HepG2 (cell line): ENCODE results near the gene GRB10. TPM values are rescaled to one million over a fixed set of nuclear protein-coding genes. Genes with fewer than 3 reads are reported as not detected.

Source experiments
- ATAC-seq: fragments of 200-7000 bp; cut with Tn5 transposase; 3 replicates; pipeline ENCODE4 v1.9.1; 2020; ENCODE audit warnings: mild to moderate bottlenecking, moderate library complexity
- BruUV-seq: library from RNA; stranded (reverse); fragments of 400-500 nt; replicated peaks from 2 replicates; lab custom pipeline; 2021; lab: Mats Ljungman, UMichigan
- CTCF ChIA-PET: fragments of 300-600 bp; formaldehyde crosslinking; extraction: SDS; loops from one replicate; lab custom pipeline; 2021; ENCODE audit warnings: low total read pairs, inconsistent platforms, low intra/inter-chr PET ratio; lab: Yijun Ruan, JAX
- POLR2A ChIA-PET: fragments of 350-600 bp; sonication (Branson Sonifier 250); formaldehyde crosslinking; loops from one replicate; lab custom pipeline; 2020; ENCODE audit warnings: antibody characterized with exemption, inconsistent platforms; lab: Yijun Ruan, JAX
- DNase-seq: peaks from one replicate; pipeline ENCODE4 v3.0.0-alpha.2; 2015; ENCODE audit warnings: low spot score
- FAIRE-seq: peaks from 3 replicates; lab custom pipeline; 2011; peaks lifted over from hg19 to GRCh38; lab: Jason Lieb, UNC
- H2AFZ ChIP-seq: one replicate; pipeline ENCODE4 v1.6.1; 2011; ENCODE audit warnings: low read length, inconsistent platforms
- H3K27ac ChIP-seq: fragments of 300-600 bp; 3 replicates; pipeline ENCODE4 v1.8.0; 2011; ENCODE audit warnings: mixed run types, mild to moderate bottlenecking, mixed read lengths, low read length, inconsistent platforms; ENCODE audit not compliant: insufficient read depth; ENCODE audit errors: extremely low read length
- H3K27me3 ChIP-seq, 2 experiments: fragments of 200-600 bp in 1 of 2; 2 replicates in 1 of 2; 3 replicates in 1 of 2; pipeline versions ENCODE4 v1.6.0 to v1.8.0; 2011; ENCODE audit warnings: low read length in 2 of 2, mild to moderate bottlenecking in 2 of 2, moderate library complexity in 2 of 2, inconsistent platforms in 1 of 2; ENCODE audit not compliant: insufficient read depth in 2 of 2, control insufficient read depth in 1 of 2
- H3K36me3 ChIP-seq, 2 experiments: fragments of 200-600 bp in 1 of 2; replicated peaks in 1 of 2; 2 replicates in 1 of 2; 3 replicates in 1 of 2; pipeline versions ENCODE4 v1.5.1 to v1.8.0; 2011; ENCODE audit warnings: low read length in 2 of 2, inconsistent platforms in 1 of 2; ENCODE audit not compliant: insufficient read depth in 2 of 2, control insufficient read depth in 1 of 2
- H3K4me1 ChIP-seq: 2 replicates; pipeline ENCODE4 v1.5.1; 2012; ENCODE audit warnings: low read length, inconsistent platforms; ENCODE audit not compliant: insufficient read depth
- H3K4me2 ChIP-seq: 2 replicates; pipeline ENCODE4 v1.6.0; 2011; ENCODE audit warnings: low read depth, low read length, inconsistent platforms
- H3K4me3 ChIP-seq, 3 experiments: fragments of 200-600 bp in 1 of 3; sonication (generic), shearing (Covaris generic) in 1 of 3; replicated peaks in 1 of 3; 2 replicates each; pipeline ENCODE4 v1.5.1; 2011 to 2016; ENCODE audit warnings: low read length in 3 of 3, inconsistent platforms in 2 of 3, low read depth in 2 of 3, mild to moderate bottlenecking in 2 of 3, control low read depth in 1 of 3, mixed read lengths in 1 of 3; ENCODE audit not compliant: insufficient read depth in 1 of 3
- H3K79me2 ChIP-seq: one replicate; pipeline ENCODE4 v1.6.1; 2011; ENCODE audit warnings: low read length, inconsistent platforms; ENCODE audit not compliant: insufficient read depth
- H3K9ac ChIP-seq: 2 replicates; pipeline ENCODE4 v1.6.0; 2011; ENCODE audit warnings: mild to moderate bottlenecking, low read depth, low read length, inconsistent platforms; ENCODE audit not compliant: insufficient read depth
- H3K9me3 ChIP-seq: 2 replicates; pipeline ENCODE4 v1.5.1; 2012; ENCODE audit warnings: mild to moderate bottlenecking, low read length
- H4K20me1 ChIP-seq: 2 replicates; pipeline ENCODE4 v1.6.0; 2011; ENCODE audit warnings: inconsistent platforms, mild to moderate bottlenecking, low read length, moderate library complexity; ENCODE audit not compliant: insufficient read depth
- ELK4 ChIP-seq: sonication (generic); formaldehyde crosslinking; IDR thresholded peaks from 2 replicates; pipeline ENCODE4 v1.9.0; 2021; ENCODE audit warnings: missing genetic modification reagents, borderline replicate concordance
- RBM39 ChIP-seq: fragments of 200-400 bp; formaldehyde crosslinking; IDR thresholded peaks from one replicate; pipeline ENCODE4 v1.6.1; 2018; ENCODE audit warnings: antibody characterized with exemption, mild to moderate bottlenecking, low read depth, low read length; ENCODE audit not compliant: poor library complexity, severe bottlenecking
- ZFP36 ChIP-seq: fragments of 150-350 bp; IDR thresholded peaks from 2 replicates; pipeline ENCODE4 v1.6.1; 2018; ENCODE audit warnings: borderline replicate concordance, low read length, low read depth; ENCODE audit not compliant: partially characterized antibody
- ZNF512 ChIP-seq: sonication (generic); formaldehyde crosslinking; IDR thresholded peaks from 2 replicates; pipeline ENCODE4 v1.4.0; 2020; ENCODE audit warnings: mild to moderate bottlenecking, missing genetic modification reagents
- ZNF766 ChIP-seq: sonication (generic); formaldehyde crosslinking; IDR thresholded peaks from 2 replicates; pipeline ENCODE4 v1.5.0; 2020; ENCODE audit warnings: missing genetic modification reagents, borderline replicate concordance
- WGBS: methylation state at CpG from one replicate; pipeline ENCODE4 v1.1.6; 2017; ENCODE audit warnings: low lambda C conversion rate; 5-methylcytosine and 5-hydroxymethylcytosine counted together
- in situ Hi-C: cut with HindIII; loops from 2 replicates; pipeline ENCODE4 v1.10.0; 2017; ENCODE audit warnings: low pct_unique_long_range_greater_than_20kb; ENCODE audit not compliant: extremely low pct_ligation_motif_present
- intact Hi-C: fragments of 100-400 bp; cut with micrococcal nuclease; formaldehyde crosslinking; loops from one replicate; pipeline ENCODE4 v1.10.0; 2022; ENCODE audit not compliant: unreplicated experiment
- polyA plus RNA-seq, 8 experiments: library from polyadenylated mRNA; depleted of rRNA in 3 of 8; stranded (reverse) in 7 of 8; unstranded in 1 of 8; fragments of >200 nt; fragmentation: Illumina TruSeq in 4 of 8; extraction: Trizol in 4 of 8; gene quantifications; 2 replicates each; pipeline versions ENCODE4 v1.2.1 to v1.2.3, GENCODE V29; 2011 to 2016; ENCODE audit warnings: low read depth in 4 of 8, missing spikeins in 1 of 8, mixed read lengths in 1 of 8; ENCODE audit not compliant: insufficient read depth in 1 of 8
- total RNA-seq, 5 experiments: library from RNA; depleted of rRNA; stranded (reverse); fragments of >200 nt; fragmentation: Illumina TruSeq; extraction: Trizol; gene quantifications; 2 replicates each; pipeline ENCODE4 v1.2.3, GENCODE V29; 2016; ENCODE audit warnings: low read depth in 1 of 5

GRB10 gene
- total and polyA plus RNA-seq, 2 of the 13 experiments (the other 11 are each of a cell fraction or from before 2014, with no cell fraction given), result 4.0 to 6.8 TPM

- TF ChIP-seq ZNF766 (CRISPR knock-in tag) (no peak), ZFP36 (no peak), ELK4 (no peak), RBM39 (no peak), ZNF512 (no peak)
- Histone ChIP-seq H4K20me1 (no peaks in the 10 kb centered on the region), H3K9ac (no peak overlapping the region), H3K4me1 (peaks cover 47% of the 10 kb centered on the region), H3K79me2 (no peaks in the 10 kb centered on the region), H3K27ac (no peak overlapping the region), H3K4me2 (peak overlapping the region; percentile 46; the same call in 1 of the 2 replicates), H3K4me3 (no peak overlapping the region), H3K27me3 (no peaks in the 10 kb centered on the region), H3K36me3 (no peaks in the 10 kb centered on the region), H3K9me3 (peaks cover under 1% of the 10 kb centered on the region; the same call in 1 of the 2 replicates), H2AFZ (no peak overlapping the region)
- intact Hi-C loops, result no loop called here
- FAIRE-seq (no peak), DNase-seq (no peak), ATAC-seq (no peak)
- CTCF ChIA-PET, result no interaction called here
- 89% methylated on average over 2 of the region's 2 CpGs for WGBS
- POLR2A ChIA-PET, result interaction anchor here (0.8 to 2.0 kb wide), 4 partner anchors 24 to 28 kb away, joined by 3 to 11 read pairs (median 6); partner anchors contain the start of gene DDC
- in situ Hi-C loops, result no loop called here
- BruUV-seq, result no TSS peak
Measured at GRCh38 chr7:50589364-50589763, 193.3 kb downstream of the GRB10 start.
